GM21528 (cell line): ENCODE data around the gene TSPAN32.
"Not testable (repeated sequence)": the region's sequence is repeated elsewhere in the genome, so short reads cannot be mapped to it uniquely, and the experiment has no call there.

Experiments
- ATAC-seq: cut with Tn5 transposase; IDR thresholded peaks from one replicate; pipeline ENCODE4 v1.9.1; 2021; ENCODE audit warnings: mild to moderate bottlenecking, moderate library complexity; ENCODE audit not compliant: unreplicated experiment, low FRiP score

TSPAN32 gene

GRCh38 chr11:2280208-2280607 lies 21.6 kb upstream of the TSPAN32 start:
- ATAC-seq = no peak

GRCh38 chr11:2286350-2286749 lies 15.5 kb upstream of the TSPAN32 start:
- not testable (repeated sequence) for ATAC-seq

GRCh38 chr11:2287091-2287490 lies 14.7 kb upstream of the TSPAN32 start:
- ATAC-seq = no peak

GRCh38 chr11:2289350-2289749 lies 12.5 kb upstream of the TSPAN32 start:
- no peak for ATAC-seq

- ATAC-seq = no peak
These were observed 12.0 kb upstream of the TSPAN32 start for GRCh38 chr11:2289859-2290258.

GRCh38 chr11:2290351-2290841 lies 11.4 kb upstream of the TSPAN32 start:
- ATAC-seq = no peak

- no peak for ATAC-seq
These were observed 8.3 kb upstream of the TSPAN32 start for GRCh38 chr11:2293531-2293971.

GRCh38 chr11:2293984-2294925 lies 7.6 kb upstream of the TSPAN32 start:
- no peak for ATAC-seq

GRCh38 chr11:2294926-2295290 lies 6.9 kb upstream of the TSPAN32 start:
- no peak for ATAC-seq

GRCh38 chr11:2295971-2296912 lies 5.6 kb upstream of the TSPAN32 start:
- ATAC-seq = no peak

GRCh38 chr11:2296913-2297622 lies 4.7 kb upstream of the TSPAN32 start:
- ATAC-seq = no peak

- ATAC-seq = no peak
These were observed 4.2 kb upstream of the TSPAN32 start for GRCh38 chr11:2297623-2298030.

GRCh38 chr11:2298131-2298794 lies 3.5 kb upstream of the TSPAN32 start:
- ATAC-seq = no peak

- no peak for ATAC-seq
These were observed 2.7 kb upstream of the TSPAN32 start for GRCh38 chr11:2298795-2299761.

- ATAC-seq = no peak
These were observed 2.0 kb upstream of the TSPAN32 start for GRCh38 chr11:2299773-2300172.

- ATAC-seq = no peak
These were observed 1.4 kb upstream of the TSPAN32 start for GRCh38 chr11:2300290-2300935.

- no peak for ATAC-seq
These were observed 730 bp upstream of the TSPAN32 start for GRCh38 chr11:2300936-2301630.
